CD4-positive, alpha-beta memory T cell (primary cell): Measurements from ENCODE around the gene XK. TPM values are rescaled to one million over a fixed set of nuclear protein-coding genes. Genes with fewer than 3 reads are reported as not detected.

Experiments
- CTCF ChIA-PET: fragments of 350-600 bp; sonication (Branson Sonifier 250); formaldehyde crosslinking; loops from one replicate; lab custom pipeline; 2021; ENCODE audit warnings: inconsistent platforms; ENCODE audit not compliant: partially characterized antibody; lab: Charles Lee
- POLR2A ChIA-PET: fragments of 350-600 bp; sonication (Branson Sonifier 250); formaldehyde crosslinking; loops from one replicate; lab custom pipeline; 2021; ENCODE audit not compliant: partially characterized antibody; lab: Charles Lee
- DNase-seq, 5 donors: peaks; one replicate each; pipeline versions ENCODE4 v3.0.0 to v3.0.0-alpha.2; 2020 to 2022; ENCODE audit warnings: mixed read lengths in 1 of 5
- H3K27ac ChIP-seq: one replicate; pipeline ENCODE4 v1.7.0; 2013; ENCODE audit warnings: low read depth, low read length
- H3K27me3 ChIP-seq: 2 replicates; pipeline ENCODE4 v1.7.0; 2013; ENCODE audit warnings: mild to moderate bottlenecking, low read length, moderate library complexity; ENCODE audit not compliant: insufficient read depth
- H3K36me3 ChIP-seq: 2 replicates; pipeline ENCODE4 v1.7.0; 2013; ENCODE audit warnings: mild to moderate bottlenecking, low read length, moderate library complexity; ENCODE audit not compliant: insufficient read depth
- H3K4me1 ChIP-seq: 2 replicates; pipeline ENCODE4 v1.7.0; 2013; ENCODE audit warnings: mild to moderate bottlenecking, low read length, moderate library complexity; ENCODE audit not compliant: insufficient read depth
- H3K4me3 ChIP-seq, 2 donors: one replicate each; pipeline ENCODE4 v1.7.0; 2013; ENCODE audit warnings: low read length in 2 of 2, mild to moderate bottlenecking in 1 of 2
- H3K9me3 ChIP-seq, 2 donors: one replicate each; pipeline ENCODE4 v1.7.0; 2013; ENCODE audit warnings: low read length in 2 of 2, control low read depth in 1 of 2; ENCODE audit not compliant: control insufficient read depth in 1 of 2
- H3K27ac Mint-ChIP-seq, 7 donors: one replicate each; pipeline ENCODE4 v1.8.0; 2020 to 2021; ENCODE audit warnings: mixed read lengths in 7 of 7, mild to moderate bottlenecking in 6 of 7, inconsistent platforms in 3 of 7, moderate library complexity in 3 of 7
- H3K27me3 Mint-ChIP-seq, 2 donors: one replicate each; pipeline ENCODE4 v1.8.0; 2020 to 2021; ENCODE audit warnings: mixed read lengths in 2 of 2
- H3K36me3 Mint-ChIP-seq, 2 donors: one replicate each; pipeline ENCODE4 v1.8.0; 2020 to 2021; ENCODE audit warnings: mixed read lengths in 2 of 2, inconsistent platforms in 1 of 2, mild to moderate bottlenecking in 1 of 2
- H3K4me1 Mint-ChIP-seq, 4 donors: one replicate each; pipeline ENCODE4 v1.8.0; 2020 to 2021; ENCODE audit warnings: mixed read lengths in 4 of 4, mild to moderate bottlenecking in 1 of 4
- H3K4me3 Mint-ChIP-seq, 8 donors: one replicate each; pipeline ENCODE4 v1.8.0; 2020 to 2021; ENCODE audit warnings: mixed read lengths in 8 of 8, mild to moderate bottlenecking in 7 of 8, moderate library complexity in 6 of 8, inconsistent platforms in 3 of 8
- H3K9me3 Mint-ChIP-seq, 8 donors: one replicate each; pipeline ENCODE4 v1.8.0; 2020 to 2021; ENCODE audit warnings: mixed read lengths in 8 of 8, mild to moderate bottlenecking in 5 of 8, inconsistent platforms in 3 of 8, moderate library complexity in 1 of 8
- intact Hi-C: fragments of 100-400 bp; cut with micrococcal nuclease; formaldehyde crosslinking; loops from one replicate; pipeline ENCODE4 v1.15.1; 2023
- polyA plus RNA-seq, 2 donors: library from polyadenylated mRNA; unstranded; fragments of 300-500 nt; fragmentation: Illumina TruSeq; gene quantifications; one replicate each; pipeline ENCODE4 v1.2.3, GENCODE V29; 2021
- total RNA-seq, 2 experiments: library from RNA; stranded (reverse); gene quantifications; one replicate each; pipeline ENCODE4 v1.2.3, GENCODE V29; 2021

The XK gene
- total and polyA plus RNA-seq, 4 experiments from 2014 or later, result not detected

- peak overlapping the region in 3 of 7 donors; percentile 4 to 61 (median 29) for H3K27ac Mint-ChIP-seq
- H3K4me3 Mint-ChIP-seq, result no peak overlapping the region
- Histone ChIP-seq H3K27ac (no peak overlapping the region), H3K36me3 (no peaks in the 10 kb centered on the region), H3K27me3 (no peaks in the 10 kb centered on the region), H3K4me1 (peaks cover 11% of the 10 kb centered on the region), H3K9me3 (no peaks in the 10 kb centered on the region), H3K4me3 (no peak overlapping the region)
- CTCF ChIA-PET, result interaction anchor here (0.6 to 14.9 kb wide), 20 partner anchors 9 to 582 kb away, joined by 3 to 296 read pairs (median 4); partner anchors contain the start of gene RPGR
- DNase-seq, result peak; percentile 67 to 73 (median 71)
- peaks cover 7 to 13% (median 11%) of the 10 kb centered on the region in 4 donors for H3K4me1 Mint-ChIP-seq
- no peaks in the 10 kb centered on the region for H3K9me3 Mint-ChIP-seq
- POLR2A ChIA-PET, result interaction anchor here (1.0 to 3.6 kb wide), 3 partner anchors 42 to 80 kb away, joined by 3 to 27 read pairs (median 3); no protein-coding TSS in a partner anchor
- no peaks in the 10 kb centered on the region for H3K27me3 Mint-ChIP-seq
- intact Hi-C loops, result loop anchor here (1.0 to 10.0 kb wide), 2 partner anchors 80 to 579 kb away; partner anchors contain the start of gene RPGR
- no peaks in the 10 kb centered on the region for H3K36me3 Mint-ChIP-seq
These were observed 59.8 kb downstream of the XK start for GRCh38 chrX:37745354-37745753.

- no peak overlapping the region for H3K4me3 ChIP-seq
- no peaks in the 10 kb centered on the region for H3K36me3 Mint-ChIP-seq
- no peaks in the 10 kb centered on the region for H3K9me3 ChIP-seq
- ChIA-PET CTCF (interaction anchor here (0.6 to 14.9 kb wide), 18 partner anchors 9 to 421 kb away, joined by 3 to 296 read pairs (median 4); no protein-coding TSS in a partner anchor), POLR2A (interaction anchor here (1.0 to 3.6 kb wide), 3 partner anchors 41 to 79 kb away, joined by 3 to 27 read pairs (median 3); no protein-coding TSS in a partner anchor)
- H3K4me3 Mint-ChIP-seq, result no peak overlapping the region
- no peaks in the 10 kb centered on the region for H3K27me3 Mint-ChIP-seq
- no peak overlapping the region for H3K27ac ChIP-seq
- peaks cover 7 to 13% (median 11%) of the 10 kb centered on the region in 4 donors for H3K4me1 Mint-ChIP-seq
- peak overlapping the region in 3 of 7 donors; percentile 4 to 61 (median 29) for H3K27ac Mint-ChIP-seq
- DNase-seq, result no peak
- no peaks in the 10 kb centered on the region for H3K27me3 ChIP-seq
- no peaks in the 10 kb centered on the region for H3K9me3 Mint-ChIP-seq
- intact Hi-C loops, result loop anchor here (1.0 to 10.0 kb wide), 2 partner anchors 79 to 579 kb away; partner anchors contain the start of gene RPGR
- no peaks in the 10 kb centered on the region for H3K36me3 ChIP-seq
- H3K4me1 ChIP-seq, result peaks cover 11% of the 10 kb centered on the region
These were observed 60.2 kb downstream of the XK start for GRCh38 chrX:37745835-37746217.

GRCh38 chrX:37746218-37746941, 60.8 kb downstream of the XK start:
- peak overlapping the region in 1 of 7 donors; percentile 24 for H3K27ac Mint-ChIP-seq
- no peak for DNase-seq

GRCh38 chrX:37746951-37747350, 61.4 kb downstream of the XK start:
- peaks cover 12% of the 10 kb centered on the region for H3K4me1 ChIP-seq
- intact Hi-C loops, result loop anchor here (10.0 kb wide), 1 partner anchor 578 kb away; the partner anchor contains the start of gene RPGR
- H3K36me3 ChIP-seq, result no peaks in the 10 kb centered on the region
- DNase-seq, result no peak
- no peaks in the 10 kb centered on the region for H3K9me3 Mint-ChIP-seq
- CTCF ChIA-PET, result interaction anchor here (1.1 to 14.9 kb wide), 5 partner anchors 8 to 419 kb away, joined by 3 to 296 read pairs (median 15); no protein-coding TSS in a partner anchor
- H3K27me3 ChIP-seq, result no peaks in the 10 kb centered on the region
- POLR2A ChIA-PET, result interaction anchor here (3.6 kb wide), 1 partner anchor 78 kb away, joined by 27 read pairs; no protein-coding TSS in a partner anchor
- H3K4me3 Mint-ChIP-seq, result no peak overlapping the region
- H3K27me3 Mint-ChIP-seq, result no peaks in the 10 kb centered on the region
- peaks cover 12 to 19% (median 14%) of the 10 kb centered on the region in 4 donors for H3K4me1 Mint-ChIP-seq
- H3K27ac Mint-ChIP-seq, result peak overlapping the region in 1 of 7 donors; percentile 24
- no peak overlapping the region for H3K4me3 ChIP-seq
- H3K36me3 Mint-ChIP-seq, result no peaks in the 10 kb centered on the region
- no peak overlapping the region for H3K27ac ChIP-seq
- H3K9me3 ChIP-seq, result no peaks in the 10 kb centered on the region

More at GRCh38 chrX:37746218-37746941, 60.8 kb downstream of the XK start:
- H3K9me3 Mint-ChIP-seq, result no peaks in the 10 kb centered on the region
- H3K9me3 ChIP-seq, result no peaks in the 10 kb centered on the region
- H3K27ac ChIP-seq, result no peak overlapping the region
- POLR2A ChIA-PET, result interaction anchor here (1.0 to 3.6 kb wide), 3 partner anchors 41 to 78 kb away, joined by 3 to 27 read pairs (median 3); no protein-coding TSS in a partner anchor
- CTCF ChIA-PET, result interaction anchor here (0.7 to 14.9 kb wide), 14 partner anchors 8 to 420 kb away, joined by 3 to 296 read pairs (median 5); no protein-coding TSS in a partner anchor
- no peaks in the 10 kb centered on the region for H3K36me3 Mint-ChIP-seq
- H3K4me3 ChIP-seq, result no peak overlapping the region
- no peaks in the 10 kb centered on the region for H3K27me3 Mint-ChIP-seq
- no peak overlapping the region for H3K4me3 Mint-ChIP-seq
- H3K36me3 ChIP-seq, result no peaks in the 10 kb centered on the region
- peaks cover 9 to 15% (median 12%) of the 10 kb centered on the region in 4 donors for H3K4me1 Mint-ChIP-seq
- intact Hi-C loops, result loop anchor here (10.0 kb wide), 1 partner anchor 578 kb away; the partner anchor contains the start of gene RPGR
- no peaks in the 10 kb centered on the region for H3K27me3 ChIP-seq
- H3K4me1 ChIP-seq, result peaks cover 11% of the 10 kb centered on the region

- Mint-ChIP-seq H3K27me3 (no peaks in the 10 kb centered on the region), H3K36me3 (no peaks in the 10 kb centered on the region), H3K27ac (peak overlapping the region in 1 of 7 donors; percentile 24), H3K4me3 (peak overlapping the region in 1 of 8 donors; percentile 60), H3K4me1 (peaks cover 3 to 19% (median 16%) of the 10 kb centered on the region in 4 donors), H3K9me3 (peaks cover 0 to 3% (median 0%) of the 10 kb centered on the region in 8 donors)
- ChIA-PET CTCF (interaction anchor here (4.6 to 14.9 kb wide), 2 partner anchors 7 to 74 kb away, joined by 22 to 296 read pairs; no protein-coding TSS in a partner anchor), POLR2A (no interaction called here)
- no peaks in the 10 kb centered on the region for H3K36me3 ChIP-seq
- H3K27ac ChIP-seq, result no peak overlapping the region
- no peaks in the 10 kb centered on the region for H3K9me3 ChIP-seq
- H3K4me3 ChIP-seq, result no peak overlapping the region
- H3K27me3 ChIP-seq, result no peaks in the 10 kb centered on the region
- H3K4me1 ChIP-seq, result peaks cover 51% of the 10 kb centered on the region
- intact Hi-C loops, result no loop called here
- no peak for DNase-seq
These were observed 66.7 kb downstream of the XK start for GRCh38 chrX:37752281-37752680.

- ChIA-PET CTCF (interaction anchor here (4.6 to 14.9 kb wide), 2 partner anchors 8 to 73 kb away, joined by 22 to 296 read pairs; no protein-coding TSS in a partner anchor), POLR2A (no interaction called here)
- H3K36me3 Mint-ChIP-seq, result no peaks in the 10 kb centered on the region
- H3K9me3 Mint-ChIP-seq, result peaks cover 0 to 3% (median 0%) of the 10 kb centered on the region in 8 donors
- H3K27me3 Mint-ChIP-seq, result no peaks in the 10 kb centered on the region
- no peaks in the 10 kb centered on the region for H3K36me3 ChIP-seq
- no peaks in the 10 kb centered on the region for H3K9me3 ChIP-seq
- peak overlapping the region in 2 of 8 donors; percentile 4 to 60 for H3K4me3 Mint-ChIP-seq
- H3K27me3 ChIP-seq, result no peaks in the 10 kb centered on the region
- H3K4me3 ChIP-seq, result no peak overlapping the region
- H3K4me1 ChIP-seq, result peaks cover 51% of the 10 kb centered on the region
- H3K27ac ChIP-seq, result no peak overlapping the region
- DNase-seq, result no peak
- peak overlapping the region in 6 of 7 donors; percentile 24 to 86 (median 65) for H3K27ac Mint-ChIP-seq
- peaks cover 7 to 24% (median 21%) of the 10 kb centered on the region in 4 donors for H3K4me1 Mint-ChIP-seq
- intact Hi-C loops, result no loop called here
These were observed 67.3 kb downstream of the XK start for GRCh38 chrX:37752936-37753335.
